ENCODE data around the gene G6PC3.

- TF ChIP-seq CTCF (IDR thresholded peaks at IDR 0.05): no peak
- no peak for TF ChIP-seq POLR2A (IDR thresholded peaks at IDR 0.05)
These were observed 7.9 kb downstream of the G6PC3 start for GRCh38 chr17:44078412-44078811.
